RWPE2 (cell line): Measurements from ENCODE around the gene ERBB4.

ENCODE experiments used
- ATAC-seq: fragments of 200-7000 bp; cut with Tn5 transposase; 3 replicates; pipeline ENCODE4 v1.9.1; 2021; ENCODE audit warnings: low read depth
- DNase-seq: peaks from one replicate; pipeline ENCODE4 v3.0.0-alpha.2; 2020; ENCODE audit warnings: low spot score
- H3K27ac ChIP-seq: fragments of 450-650 bp; 2 replicates; pipeline ENCODE4 v1.5.1; 2017; ENCODE audit warnings: mild to moderate bottlenecking; ENCODE audit not compliant: poor library complexity, severe bottlenecking
- H3K27me3 ChIP-seq: fragments of 250-450 bp; sonication (Bioruptor Pico); 2 replicates; pipeline ENCODE4 v1.5.1; 2021; ENCODE audit warnings: mild to moderate bottlenecking, moderate library complexity; ENCODE audit not compliant: insufficient read depth, poor library complexity, severe bottlenecking
- H3K36me3 ChIP-seq: fragments of 250-450 bp; sonication (Bioruptor Pico); 2 replicates; pipeline ENCODE4 v1.5.1; 2020; ENCODE audit warnings: low read depth, mild to moderate bottlenecking, moderate library complexity
- H3K4me1 ChIP-seq: fragments of 250-450 bp; sonication (Bioruptor Pico); 2 replicates; pipeline ENCODE4 v1.5.1; 2021; ENCODE audit warnings: mild to moderate bottlenecking, moderate library complexity; ENCODE audit not compliant: insufficient read depth, poor library complexity, severe bottlenecking
- H3K4me3 ChIP-seq: fragments of 250-450 bp; sonication (Bioruptor Pico); 2 replicates; pipeline ENCODE4 v1.5.1; 2021; ENCODE audit warnings: mild to moderate bottlenecking, moderate library complexity; ENCODE audit not compliant: severe bottlenecking
- H3K9me3 ChIP-seq: fragments of 250-450 bp; sonication (Bioruptor Pico); 2 replicates; pipeline ENCODE4 v1.5.1; 2021; ENCODE audit warnings: mild to moderate bottlenecking, moderate library complexity; ENCODE audit not compliant: severe bottlenecking
- CTCF ChIP-seq: fragments of 450-650 bp; IDR thresholded peaks from one replicate; pipeline ENCODE4 v1.5.1; 2017; ENCODE audit warnings: mild to moderate bottlenecking, moderate library complexity; ENCODE audit not compliant: poor library complexity, severe bottlenecking

Gene ERBB4

GRCh38 chr2:212153923-212154322 is 384.7 kb downstream of the ERBB4 start:
- ATAC-seq (no peak), DNase-seq (no peak)
- TF ChIP-seq CTCF, result no peak
- no peak overlapping the region for H3K27ac ChIP-seq
- H3K36me3 ChIP-seq, result no peaks in the 10 kb centered on the region
- H3K27me3 ChIP-seq, result no peaks in the 10 kb centered on the region
- H3K9me3 ChIP-seq, result no peaks in the 10 kb centered on the region
- peaks cover 6% of the 10 kb centered on the region for H3K4me1 ChIP-seq
- no peak overlapping the region for H3K4me3 ChIP-seq

GRCh38 chr2:212147921-212148513 is 390.6 kb downstream of the ERBB4 start:
- H3K27ac ChIP-seq, result no peak overlapping the region
- TF ChIP-seq CTCF, result peak; percentile 80
- H3K4me3 ChIP-seq, result no peak overlapping the region
- no peak for DNase-seq
- no peaks in the 10 kb centered on the region for H3K4me1 ChIP-seq
- no peaks in the 10 kb centered on the region for H3K27me3 ChIP-seq
- no peak for ATAC-seq
- no peaks in the 10 kb centered on the region for H3K36me3 ChIP-seq
- no peaks in the 10 kb centered on the region for H3K9me3 ChIP-seq

DNA sequence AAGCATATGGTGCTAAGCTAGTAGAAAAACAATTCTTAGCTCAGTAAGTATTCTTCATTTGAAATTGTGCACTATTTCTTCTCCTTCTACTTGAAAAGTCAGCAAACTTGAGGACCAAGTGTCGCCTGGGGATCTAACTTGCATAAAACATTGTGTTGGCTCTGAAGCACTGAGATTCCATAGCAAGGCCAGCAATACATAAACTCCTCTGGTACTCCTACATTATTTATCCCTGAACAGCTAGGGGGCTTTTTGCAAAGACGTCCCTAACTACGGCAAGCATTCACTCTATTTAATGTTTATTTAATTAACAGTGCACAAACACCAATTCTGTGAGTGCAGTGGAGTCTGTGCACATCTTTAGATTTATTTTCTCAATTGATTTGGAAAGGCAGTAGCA is 392.2 kb downstream of the ERBB4 start:
- Histone ChIP-seq H3K27me3 (no peaks in the 10 kb centered on the region), H3K9me3 (no peaks in the 10 kb centered on the region), H3K4me1 (no peaks in the 10 kb centered on the region), H3K27ac (no peak overlapping the region), H3K4me3 (no peak overlapping the region), H3K36me3 (no peaks in the 10 kb centered on the region)
- no peak for ATAC-seq
- no peak for DNase-seq
- no peak for TF ChIP-seq CTCF

- ATAC-seq (peak; percentile 61; the same call in 1 of the 3 replicates), DNase-seq (no peak)
- no peak overlapping the region for H3K27ac ChIP-seq
- H3K4me3 ChIP-seq, result no peak overlapping the region
- H3K4me1 ChIP-seq, result no peaks in the 10 kb centered on the region
- no peak for TF ChIP-seq CTCF
- no peaks in the 10 kb centered on the region for H3K27me3 ChIP-seq
- no peaks in the 10 kb centered on the region for H3K36me3 ChIP-seq
- H3K9me3 ChIP-seq, result no peaks in the 10 kb centered on the region
These were observed 393.5 kb downstream of the ERBB4 start for GRCh38 chr2:212145121-212145520.

DNA sequence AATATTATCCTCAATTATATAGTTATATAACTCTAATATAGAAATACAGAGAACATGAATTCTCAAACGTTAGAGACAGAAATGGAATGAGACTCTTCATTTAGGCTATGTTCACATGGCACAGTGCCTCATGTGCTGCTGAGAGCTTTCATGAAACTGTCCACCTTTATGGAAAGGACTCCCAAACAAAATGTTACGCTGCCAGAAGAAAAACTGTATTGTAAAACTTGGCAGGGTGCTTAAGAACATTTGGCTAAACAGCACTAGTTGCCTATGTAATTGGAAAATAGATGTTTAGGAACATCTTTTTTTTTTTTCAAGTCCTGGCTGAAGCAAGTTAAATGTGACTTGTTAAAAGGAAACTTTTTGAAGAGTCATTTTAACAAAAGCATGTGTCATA is 396.0 kb downstream of the ERBB4 start:
- Histone ChIP-seq H3K36me3 (no peaks in the 10 kb centered on the region), H3K27ac (no peak overlapping the region), H3K9me3 (no peaks in the 10 kb centered on the region), H3K4me1 (no peaks in the 10 kb centered on the region), H3K4me3 (no peak overlapping the region), H3K27me3 (no peaks in the 10 kb centered on the region)
- no peak for DNase-seq
- no peak for ATAC-seq
- no peak for TF ChIP-seq CTCF
